GM19023 (cell line): ENCODE data around the gene FAM169A.
"Not testable (repeated sequence)": the region's sequence is repeated elsewhere in the genome, so short reads cannot be mapped to it uniquely, and the experiment has no call there.

Experiments
- ATAC-seq: cut with Tn5 transposase; IDR thresholded peaks from one replicate; pipeline ENCODE4 v1.9.1; 2021; ENCODE audit warnings: mild to moderate bottlenecking, moderate library complexity; ENCODE audit not compliant: unreplicated experiment

The FAM169A gene

DNA sequence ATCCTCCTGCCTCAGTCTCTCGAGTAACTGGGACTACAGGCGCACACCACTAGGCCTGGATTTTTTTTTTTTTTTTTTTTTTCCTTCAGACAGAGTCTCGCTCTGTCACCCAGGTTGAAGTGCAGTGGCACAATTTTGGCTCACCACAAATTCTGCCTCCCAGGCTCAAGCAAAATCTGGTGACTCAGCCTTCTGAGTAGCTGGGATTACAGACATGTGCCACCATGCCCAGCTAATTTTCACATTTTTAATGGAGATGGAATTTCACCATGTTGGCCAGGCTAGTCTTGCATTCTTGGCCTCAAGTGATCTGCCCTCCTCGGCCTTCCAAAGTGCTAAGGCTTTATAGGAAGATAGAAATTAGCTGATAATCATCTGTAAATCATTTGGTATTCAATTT is 55.3 kb downstream of the FAM169A start:
- ATAC-seq = no peak

DNA sequence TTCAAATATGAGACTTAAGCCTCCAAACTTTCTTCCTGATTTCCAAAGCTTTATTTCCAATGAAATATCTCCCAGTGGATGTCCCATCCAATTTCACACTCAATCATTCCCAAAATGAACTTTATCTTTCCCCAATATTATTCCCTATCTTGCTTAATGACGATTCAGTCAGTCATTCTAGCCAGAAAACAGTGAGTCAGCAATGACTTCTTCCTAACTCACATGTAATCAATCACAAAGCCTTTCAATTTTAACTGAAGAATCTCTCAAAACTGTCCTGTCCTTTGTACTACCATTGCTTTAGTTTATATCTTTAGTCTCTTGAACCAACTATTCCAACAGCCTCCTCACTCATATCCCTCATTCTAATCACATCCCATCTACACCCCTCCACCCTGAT is 64.2 kb downstream of the FAM169A start:
- no peak for ATAC-seq

GRCh38 chr5:74801197-74801596 is 65.0 kb downstream of the FAM169A start:
- no peak for ATAC-seq

DNA sequence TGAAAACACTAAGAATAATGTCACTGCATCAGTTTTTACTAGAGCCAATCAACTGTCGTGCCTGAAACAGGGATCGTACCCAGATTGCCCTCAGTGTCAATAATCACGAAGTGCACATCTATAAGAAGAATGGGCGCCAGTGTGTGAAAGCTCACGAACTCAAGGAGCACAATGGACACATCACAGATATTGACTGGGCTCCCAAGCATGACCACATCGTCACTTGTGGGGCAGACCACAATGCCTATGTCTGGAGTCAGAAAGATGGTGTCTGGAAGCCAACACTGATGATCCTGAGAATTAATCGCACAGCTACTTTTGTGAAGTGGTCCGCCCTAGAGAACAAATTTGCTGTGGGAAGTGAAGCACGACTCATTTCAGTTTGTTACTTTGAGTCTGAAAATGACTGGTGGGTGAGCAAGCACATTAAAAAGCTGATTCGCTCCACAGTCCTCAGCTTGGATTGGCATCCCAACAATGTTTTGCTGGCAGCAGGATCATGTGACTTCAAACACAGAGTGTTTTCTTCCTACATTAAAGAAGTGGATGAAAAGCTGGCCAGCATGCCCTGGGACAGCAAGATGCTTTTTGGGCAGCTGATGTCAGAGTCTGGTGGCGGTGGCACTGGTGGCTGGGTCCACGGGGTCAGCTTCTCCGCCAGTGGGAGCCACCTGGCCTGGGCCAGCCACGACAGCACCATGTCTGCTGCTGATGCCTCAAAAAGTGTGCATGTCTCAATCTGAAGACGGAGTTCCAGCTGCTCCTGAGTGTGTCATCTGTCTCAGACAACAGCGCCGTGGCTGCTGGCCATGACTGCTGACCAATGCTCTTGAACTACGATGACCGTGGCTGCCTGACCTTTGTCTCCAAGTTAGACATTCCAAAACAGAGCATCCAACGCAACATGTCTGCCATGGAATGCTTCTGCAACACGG is 66.9 kb downstream of the FAM169A start:
- ATAC-seq = no peak

- ATAC-seq = not testable (repeated sequence)
Observed at GRCh38 chr5:74791669-74792068, 74.5 kb downstream of the FAM169A start.

- ATAC-seq = no peak
Observed at GRCh38 chr5:74787424-74787823, 78.8 kb downstream of the FAM169A start.

- ATAC-seq = no peak
Observed at GRCh38 chr5:74786851-74787250, 79.3 kb downstream of the FAM169A start.

DNA sequence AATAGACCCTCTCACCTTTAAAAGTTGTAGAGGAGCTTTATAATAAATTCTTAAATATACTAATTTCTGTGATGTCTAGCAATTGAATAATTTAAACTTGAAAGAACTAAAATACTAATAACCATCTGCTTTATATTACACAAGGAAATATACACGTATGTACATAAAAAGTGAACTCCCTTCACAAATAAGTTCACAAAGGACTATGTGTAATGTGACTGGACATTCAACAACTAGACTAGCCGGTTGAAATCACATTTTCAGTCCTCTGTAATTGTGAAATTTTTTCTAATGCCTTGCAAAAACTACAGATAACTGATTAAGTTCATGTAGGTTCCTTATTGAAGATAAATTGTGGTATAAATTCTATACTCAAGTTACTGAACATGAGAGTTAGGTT is 87.6 kb downstream of the FAM169A start:
- no peak for ATAC-seq

- no peak for ATAC-seq
Observed at GRCh38 chr5:74772359-74772758, 93.8 kb downstream of the FAM169A start.

GRCh38 chr5:74767579-74767913 is 98.6 kb downstream of the FAM169A start:
- peak; percentile 18 for ATAC-seq

GRCh38 chr5:74766849-74767578 is 99.2 kb downstream of the FAM169A start, which contains the start of the genes GFM2 and NSA2:
TSS of gene GFM2 (minus strand) at chr5:74767117. CDS start at chr5:74763742, 3,375 bp downstream.
TSS of gene NSA2 (plus strand) at chr5:74767249. CDS start at chr5:74767361, 112 bp downstream.
- ATAC-seq = peak; percentile 86

DNA sequence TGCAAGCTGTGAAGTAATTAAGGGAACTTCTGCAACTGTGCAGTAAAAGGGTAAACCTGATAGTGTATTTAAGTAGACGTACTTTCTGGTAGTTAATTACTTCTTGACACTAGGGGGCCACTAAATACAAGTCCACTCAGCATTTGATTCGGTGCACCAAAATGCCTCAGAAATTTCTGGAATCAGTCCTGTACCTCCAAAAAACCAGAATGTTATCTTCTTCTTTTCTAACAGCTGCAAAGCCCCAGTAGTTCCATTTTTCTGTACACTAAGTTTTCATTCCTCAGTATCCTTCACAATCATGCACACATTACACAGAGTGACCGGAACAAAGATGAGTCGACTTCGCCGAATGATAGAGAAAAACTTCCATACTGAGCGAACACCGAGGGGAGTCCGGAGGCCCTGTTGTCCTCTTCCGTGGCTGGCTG is 99.8 kb downstream of the FAM169A start:
- ATAC-seq = peak; percentile 39

DNA sequence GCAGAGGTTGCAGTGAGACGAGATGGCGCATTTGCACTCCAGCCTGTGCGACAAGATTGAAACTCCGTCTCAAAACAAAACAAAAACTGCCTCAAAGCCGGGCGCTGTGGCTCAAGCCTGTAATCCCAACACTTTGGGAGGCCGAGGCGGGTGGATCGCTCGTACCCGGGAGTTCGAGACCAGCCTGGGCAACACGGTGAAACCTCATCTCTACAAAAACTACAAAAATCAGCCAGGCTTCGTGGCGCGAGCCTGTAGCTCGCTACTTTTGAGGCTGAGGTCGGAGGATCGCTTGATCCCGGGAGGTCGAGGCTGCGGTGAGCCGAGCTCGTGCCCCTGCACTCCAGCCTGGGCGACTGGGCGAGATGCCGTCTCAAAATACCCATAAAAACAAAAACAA is 100.3 kb downstream of the FAM169A start:
- no peak for ATAC-seq

DNA sequence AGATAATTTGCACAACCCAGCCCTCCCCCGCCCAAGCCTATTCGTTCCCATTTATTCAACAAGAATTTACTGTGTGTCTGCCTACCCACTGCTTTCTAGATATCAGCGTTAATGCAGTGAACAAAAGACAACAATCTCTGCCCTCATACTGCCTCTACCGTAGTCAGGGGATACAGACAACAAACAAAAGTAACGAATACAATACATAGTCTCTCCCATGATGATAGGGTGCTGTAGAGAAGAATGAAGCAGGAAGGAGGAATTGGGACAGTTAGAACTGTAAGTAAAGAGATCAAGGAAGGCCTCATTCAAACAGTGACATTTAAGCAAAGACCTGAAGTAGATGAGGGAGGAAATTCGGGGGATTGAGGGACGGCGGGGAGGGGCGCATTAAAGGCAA is 101.0 kb downstream of the FAM169A start:
- no peak for ATAC-seq

DNA sequence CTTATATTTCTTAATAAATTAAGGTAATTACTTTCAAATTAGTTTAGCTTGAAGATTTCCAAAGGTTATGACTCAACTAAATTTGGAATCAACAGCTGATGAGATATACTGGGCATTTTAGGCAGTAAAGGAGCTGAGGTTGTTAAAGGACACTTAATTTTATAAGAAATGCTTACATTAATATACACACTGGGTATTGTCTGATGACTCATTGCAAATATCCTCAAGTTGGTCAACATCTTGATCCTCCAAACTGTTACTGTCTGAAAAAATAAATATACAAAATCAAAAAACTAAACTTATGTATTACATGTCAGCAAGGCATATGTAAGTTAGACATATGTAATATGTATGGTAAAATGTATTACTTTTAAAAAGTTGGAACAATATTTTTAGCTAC is 102.7 kb downstream of the FAM169A start:
- ATAC-seq = no peak

DNA sequence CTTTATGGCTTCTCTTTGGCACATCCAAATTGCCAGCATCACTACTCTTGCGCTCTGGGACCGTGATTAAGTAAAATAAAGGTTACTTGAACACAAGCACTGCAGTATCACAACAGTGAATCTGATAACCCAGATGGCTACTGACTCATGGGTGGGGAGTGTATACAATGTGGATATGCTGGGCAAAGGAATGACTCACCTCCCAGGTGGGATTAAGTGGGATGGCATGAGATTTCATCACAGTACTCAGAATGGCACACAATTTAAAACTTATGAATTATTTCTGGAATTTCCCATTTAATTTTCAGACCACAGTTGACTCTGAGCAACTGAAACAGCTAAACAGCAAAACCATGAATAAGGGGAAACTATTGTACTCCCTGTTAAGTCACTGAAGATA is 103.6 kb downstream of the FAM169A start:
- ATAC-seq = no peak

GRCh38 chr5:74761241-74761640 is 104.9 kb downstream of the FAM169A start:
- no peak for ATAC-seq

- not testable (repeated sequence) for ATAC-seq
Observed at GRCh38 chr5:74748742-74749141, 117.4 kb downstream of the FAM169A start.

DNA sequence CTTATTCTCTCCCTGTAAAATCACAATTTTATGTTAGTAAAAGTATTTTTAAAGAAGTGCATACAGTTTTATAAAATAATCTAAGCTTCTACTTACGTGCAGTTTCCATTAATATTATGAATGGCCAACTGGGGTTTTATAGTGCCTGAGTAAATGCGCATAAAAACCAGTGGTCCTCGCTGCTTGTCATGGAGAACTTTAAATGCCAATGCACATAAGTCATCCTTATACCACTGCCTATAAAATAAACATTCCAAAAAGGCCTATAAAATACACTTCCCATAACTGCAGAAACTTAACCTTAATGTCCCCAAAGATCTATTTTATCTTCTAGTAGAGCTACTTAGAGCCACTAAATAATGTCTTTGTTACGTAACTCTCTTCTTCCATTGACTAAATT is 127.8 kb downstream of the FAM169A start:
- no peak for ATAC-seq

DNA sequence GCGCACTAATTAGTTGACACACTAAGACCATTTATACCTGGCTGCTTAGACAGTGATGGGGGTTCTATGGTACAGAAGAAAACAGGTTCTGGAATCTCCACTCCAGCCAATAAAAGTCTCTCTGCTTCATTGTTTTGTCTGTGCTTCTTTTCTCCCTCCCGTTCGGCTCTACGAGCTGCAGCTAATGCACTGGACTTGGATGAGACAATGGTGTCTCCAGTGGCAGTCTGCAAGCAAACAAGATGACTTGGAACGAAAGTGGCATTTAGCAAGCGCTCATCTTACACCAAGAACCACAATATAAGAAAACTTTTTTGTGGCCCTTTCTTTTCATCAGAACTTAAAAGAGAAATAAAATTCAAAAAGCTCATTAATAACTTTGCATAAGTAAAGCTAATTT is 129.4 kb downstream of the FAM169A start:
- ATAC-seq = no peak
